Measurements from ENCODE around the gene MAN1B1.

DNA sequence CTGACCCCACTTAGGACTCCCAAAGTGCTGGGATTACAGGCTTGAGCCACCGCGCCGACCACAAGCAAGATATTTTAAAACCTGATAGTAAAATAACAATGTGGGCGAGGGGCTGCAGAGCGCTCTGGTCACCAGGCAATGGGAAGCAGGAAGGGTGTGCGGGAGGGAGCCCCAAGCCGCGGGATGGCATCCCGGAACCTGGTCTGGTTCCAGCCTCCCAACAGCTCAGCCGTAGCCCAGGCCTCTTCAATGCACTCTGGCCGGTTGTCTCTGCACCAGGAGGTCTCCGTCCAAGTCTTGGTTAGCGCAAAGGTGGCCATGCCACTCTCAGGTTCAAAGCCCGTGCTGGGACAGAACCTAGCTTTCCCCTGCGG lies 10.2 kb upstream of the MAN1B1 start:
- TF ChIP-seq, protein P1, sequence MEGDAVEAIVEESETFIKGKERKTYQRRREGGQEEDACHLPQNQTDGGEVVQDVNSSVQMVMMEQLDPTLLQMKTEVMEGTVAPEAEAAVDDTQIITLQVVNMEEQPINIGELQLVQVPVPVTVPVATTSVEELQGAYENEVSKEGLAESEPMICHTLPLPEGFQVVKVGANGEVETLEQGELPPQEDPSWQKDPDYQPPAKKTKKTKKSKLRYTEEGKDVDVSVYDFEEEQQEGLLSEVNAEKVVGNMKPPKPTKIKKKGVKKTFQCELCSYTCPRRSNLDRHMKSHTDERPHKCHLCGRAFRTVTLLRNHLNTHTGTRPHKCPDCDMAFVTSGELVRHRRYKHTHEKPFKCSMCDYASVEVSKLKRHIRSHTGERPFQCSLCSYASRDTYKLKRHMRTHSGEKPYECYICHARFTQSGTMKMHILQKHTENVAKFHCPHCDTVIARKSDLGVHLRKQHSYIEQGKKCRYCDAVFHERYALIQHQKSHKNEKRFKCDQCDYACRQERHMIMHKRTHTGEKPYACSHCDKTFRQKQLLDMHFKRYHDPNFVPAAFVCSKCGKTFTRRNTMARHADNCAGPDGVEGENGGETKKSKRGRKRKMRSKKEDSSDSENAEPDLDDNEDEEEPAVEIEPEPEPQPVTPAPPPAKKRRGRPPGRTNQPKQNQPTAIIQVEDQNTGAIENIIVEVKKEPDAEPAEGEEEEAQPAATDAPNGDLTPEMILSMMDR (conservative IDR thresholded peaks at IDR 0.05): no peak
- no peak for TF ChIP-seq ZFX (IDR thresholded peaks at IDR 0.05)

All from C4-2B (cell line).